Endodermal cell (in vitro differentiated cells): Measurements from ENCODE around the gene SDK2. TPM values are rescaled to one million over a fixed set of nuclear protein-coding genes. Genes with fewer than 3 reads are reported as not detected.

Source experiments
- DNase-seq: peaks from one replicate; pipeline ENCODE4 v3.0.0-alpha.2; 2017
- H3K27ac ChIP-seq: 2 replicates; pipeline ENCODE4 v1.5.1; 2013; ENCODE audit warnings: mild to moderate bottlenecking, low read depth, low read length, moderate library complexity
- H3K27me3 ChIP-seq: 2 replicates; pipeline ENCODE4 v1.6.1; 2013; ENCODE audit warnings: mild to moderate bottlenecking, low read length, moderate library complexity; ENCODE audit not compliant: insufficient read depth, control insufficient read depth, poor library complexity, severe bottlenecking
- H3K36me3 ChIP-seq: 2 replicates; pipeline ENCODE4 v1.7.0; 2013; ENCODE audit warnings: mild to moderate bottlenecking, low read length, moderate library complexity; ENCODE audit not compliant: control insufficient read depth, insufficient read depth
- H3K4me1 ChIP-seq: one replicate; pipeline ENCODE4 v1.7.0; 2013; ENCODE audit warnings: low read length; ENCODE audit not compliant: control insufficient read depth, insufficient read depth
- H3K4me3 ChIP-seq: 2 replicates; pipeline ENCODE4 v1.5.1; 2013; ENCODE audit warnings: mild to moderate bottlenecking, low read length, moderate library complexity
- H3K9ac ChIP-seq: 2 replicates; pipeline ENCODE4 v1.6.1; 2013; ENCODE audit warnings: mild to moderate bottlenecking, low read length, moderate library complexity; ENCODE audit not compliant: poor library complexity, severe bottlenecking; ENCODE audit errors: extremely low read depth
- H3K9me3 ChIP-seq: 2 replicates; pipeline ENCODE4 v1.6.1; 2013; ENCODE audit warnings: mild to moderate bottlenecking, low read length, moderate library complexity; ENCODE audit not compliant: control insufficient read depth
- H3K27ac Mint-ChIP-seq: 2 replicates; pipeline ENCODE4 v1.8.0; 2020; ENCODE audit warnings: mixed read lengths
- H3K27me3 Mint-ChIP-seq: 2 replicates; pipeline ENCODE4 v1.8.0; 2021; ENCODE audit warnings: mild to moderate bottlenecking, mixed read lengths; ENCODE audit not compliant: insufficient read depth
- H3K36me3 Mint-ChIP-seq: 2 replicates; pipeline ENCODE4 v1.8.0; 2020; ENCODE audit warnings: low read depth, mixed read lengths
- H3K4me1 Mint-ChIP-seq: 2 replicates; pipeline ENCODE4 v1.8.0; 2020; ENCODE audit warnings: mixed read lengths
- H3K4me3 Mint-ChIP-seq: 2 replicates; pipeline ENCODE4 v1.8.0; 2020; ENCODE audit warnings: mild to moderate bottlenecking, moderate library complexity, mixed read lengths
- H3K9me3 Mint-ChIP-seq: 2 replicates; pipeline ENCODE4 v1.8.0; 2020; ENCODE audit warnings: mild to moderate bottlenecking, mixed read lengths
- WGBS, 2 experiments: methylation state at CpG; one replicate each; pipeline versions ENCODE4 v1.1.5 to v1.1.7; 2013; ENCODE audit warnings: missing lambda C conversion rate in 2 of 2, mixed read lengths in 1 of 2; ENCODE audit not compliant: insufficient coverage in 1 of 2, insufficient read length in 1 of 2; 5-methylcytosine and 5-hydroxymethylcytosine counted together
- total RNA-seq, 2 donors: library from RNA; stranded (reverse); fragmentation: NEBNext Ultra II Directional in 1 of 2; extraction: Animal tissue kit (Norgen Biotek cat#: 25700) in 1 of 2; gene quantifications; 2 replicates in 1 of 2; 3 replicates in 1 of 2; pipeline ENCODE4 v1.2.1, GENCODE V29; 2021
- TF ChIP-seq, protein P1 (sequence below): fragments of 200-600 bp; sonication (generic); conservative IDR thresholded peaks from 2 replicates; pipeline ENCODE4 v1.5.0; 2021; ENCODE audit warnings: antibody characterized with exemption, mild to moderate bottlenecking

Gene SDK2
- total RNA-seq, 2 donors from 2014 or later: 5.9 to 7.0 TPM

DNA sequence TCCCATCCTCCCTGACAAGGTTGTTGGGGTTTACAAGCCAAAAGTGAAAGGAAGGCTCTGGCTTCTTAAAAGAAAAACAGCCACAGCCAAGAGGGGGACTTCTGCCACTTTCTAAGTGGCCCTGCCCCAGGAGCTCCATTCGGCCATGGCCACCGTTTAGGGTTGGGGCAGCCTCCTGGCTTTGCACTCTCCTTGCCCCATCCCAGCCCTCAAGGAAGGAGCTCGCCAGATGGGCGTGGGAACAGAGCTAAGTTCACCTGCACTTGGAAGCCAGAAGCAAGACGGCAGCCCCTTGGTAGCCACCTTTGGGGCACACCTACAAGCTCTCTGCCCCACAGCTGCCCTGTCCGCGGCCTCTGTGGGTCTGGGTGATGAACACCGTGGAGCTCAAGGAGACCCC lies 210.1 kb downstream of the SDK2 start:
- H3K4me1 ChIP-seq: peaks cover 3% of the 10 kb centered on the region
- H3K36me3 ChIP-seq: no peaks in the 10 kb centered on the region
- no peak overlapping the region for H3K4me3 Mint-ChIP-seq
- no peaks in the 10 kb centered on the region for H3K27me3 ChIP-seq
- WGBS, 2 experiments: 93 to 94% methylated on average over 6 to 8 of the region's 8 CpGs
- TF ChIP-seq, protein P1, sequence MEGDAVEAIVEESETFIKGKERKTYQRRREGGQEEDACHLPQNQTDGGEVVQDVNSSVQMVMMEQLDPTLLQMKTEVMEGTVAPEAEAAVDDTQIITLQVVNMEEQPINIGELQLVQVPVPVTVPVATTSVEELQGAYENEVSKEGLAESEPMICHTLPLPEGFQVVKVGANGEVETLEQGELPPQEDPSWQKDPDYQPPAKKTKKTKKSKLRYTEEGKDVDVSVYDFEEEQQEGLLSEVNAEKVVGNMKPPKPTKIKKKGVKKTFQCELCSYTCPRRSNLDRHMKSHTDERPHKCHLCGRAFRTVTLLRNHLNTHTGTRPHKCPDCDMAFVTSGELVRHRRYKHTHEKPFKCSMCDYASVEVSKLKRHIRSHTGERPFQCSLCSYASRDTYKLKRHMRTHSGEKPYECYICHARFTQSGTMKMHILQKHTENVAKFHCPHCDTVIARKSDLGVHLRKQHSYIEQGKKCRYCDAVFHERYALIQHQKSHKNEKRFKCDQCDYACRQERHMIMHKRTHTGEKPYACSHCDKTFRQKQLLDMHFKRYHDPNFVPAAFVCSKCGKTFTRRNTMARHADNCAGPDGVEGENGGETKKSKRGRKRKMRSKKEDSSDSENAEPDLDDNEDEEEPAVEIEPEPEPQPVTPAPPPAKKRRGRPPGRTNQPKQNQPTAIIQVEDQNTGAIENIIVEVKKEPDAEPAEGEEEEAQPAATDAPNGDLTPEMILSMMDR: no peak
- no peaks in the 10 kb centered on the region for H3K9me3 Mint-ChIP-seq
- H3K9ac ChIP-seq: no peak overlapping the region
- no peak for DNase-seq
- peaks cover 15% of the 10 kb centered on the region for H3K4me1 Mint-ChIP-seq
- H3K27me3 Mint-ChIP-seq: no peaks in the 10 kb centered on the region
- no peaks in the 10 kb centered on the region for H3K9me3 ChIP-seq
- H3K36me3 Mint-ChIP-seq: no peaks in the 10 kb centered on the region
- H3K27ac Mint-ChIP-seq: no peak overlapping the region
- no peak overlapping the region for H3K4me3 ChIP-seq
- H3K27ac ChIP-seq: no peak overlapping the region

DNA sequence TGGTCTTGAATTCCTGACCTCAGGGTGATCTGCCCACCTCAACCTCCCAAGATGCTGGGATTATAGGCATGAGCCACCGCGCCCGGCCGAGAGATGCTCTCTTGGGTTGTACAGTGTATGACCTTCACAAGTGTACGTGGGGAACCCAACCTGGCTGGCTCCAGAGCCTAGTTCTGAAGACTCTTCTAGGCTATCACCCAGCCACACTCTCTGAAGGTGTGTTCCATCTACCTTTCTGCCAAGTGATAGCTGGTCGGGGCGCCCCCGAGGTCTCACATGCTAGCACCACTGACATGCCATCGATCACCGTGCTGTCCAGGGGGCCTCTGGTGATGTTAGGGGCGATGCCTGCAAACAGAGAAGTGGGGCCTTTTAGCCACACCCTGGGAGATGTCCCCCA lies 210.7 kb downstream of the SDK2 start:
- no peak for DNase-seq
- TF ChIP-seq, protein P1: no peak
- no peaks in the 10 kb centered on the region for H3K9me3 Mint-ChIP-seq
- no peak overlapping the region for H3K27ac ChIP-seq
- no peaks in the 10 kb centered on the region for H3K9me3 ChIP-seq
- 97 to 100% methylated on average over 5 to 11 of the region's 11 CpGs for WGBS, 2 experiments
- no peaks in the 10 kb centered on the region for H3K27me3 Mint-ChIP-seq
- no peak overlapping the region for H3K4me3 Mint-ChIP-seq
- no peak overlapping the region for H3K4me3 ChIP-seq
- peaks cover 15% of the 10 kb centered on the region for H3K4me1 Mint-ChIP-seq
- no peaks in the 10 kb centered on the region for H3K27me3 ChIP-seq
- H3K27ac Mint-ChIP-seq: no peak overlapping the region
- H3K4me1 ChIP-seq: peaks cover 3% of the 10 kb centered on the region
- H3K36me3 Mint-ChIP-seq: no peaks in the 10 kb centered on the region
- H3K36me3 ChIP-seq: no peaks in the 10 kb centered on the region
- no peak overlapping the region for H3K9ac ChIP-seq

DNA sequence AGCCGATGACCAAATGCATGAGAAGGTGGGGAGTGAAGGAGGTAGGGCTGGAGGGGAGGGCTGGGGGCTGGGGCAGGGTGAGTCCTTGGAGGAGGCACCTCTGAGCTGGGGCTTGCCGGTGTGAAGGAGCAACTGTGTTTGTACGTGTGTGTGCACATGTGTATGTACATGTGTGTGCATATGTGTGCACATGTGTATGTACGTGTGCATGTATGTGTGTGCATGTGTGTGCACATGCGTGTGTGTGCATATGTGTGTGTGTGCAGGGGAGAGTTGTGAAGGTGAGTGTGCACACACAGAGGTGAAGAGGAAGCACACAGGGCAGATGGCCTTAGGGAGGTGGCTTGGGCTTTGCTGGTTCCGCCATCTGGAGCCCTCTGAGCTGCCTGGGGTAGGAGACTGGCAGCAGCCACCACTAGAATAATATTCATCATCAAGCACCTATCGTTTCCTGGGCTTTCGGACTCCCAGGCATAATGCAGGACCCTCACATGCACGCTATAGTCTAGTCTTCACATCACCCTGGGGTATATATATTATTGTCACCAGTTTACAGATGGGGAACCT lies 211.5 kb downstream of the SDK2 start:
- H3K27ac Mint-ChIP-seq: no peak overlapping the region
- H3K27me3 Mint-ChIP-seq: no peaks in the 10 kb centered on the region
- DNase-seq: no peak
- H3K36me3 ChIP-seq: no peaks in the 10 kb centered on the region
- H3K27me3 ChIP-seq: no peaks in the 10 kb centered on the region
- peaks cover 15% of the 10 kb centered on the region for H3K4me1 Mint-ChIP-seq
- no peak overlapping the region for H3K27ac ChIP-seq
- no peaks in the 10 kb centered on the region for H3K9me3 ChIP-seq
- H3K4me3 ChIP-seq: no peak overlapping the region
- no peak overlapping the region for H3K9ac ChIP-seq
- H3K36me3 Mint-ChIP-seq: no peaks in the 10 kb centered on the region
- 91% methylated on average over 7 to 9 of the region's 9 CpGs for WGBS, 2 experiments
- TF ChIP-seq, protein P1: no peak
- H3K4me3 Mint-ChIP-seq: no peak overlapping the region
- peaks cover 3% of the 10 kb centered on the region for H3K4me1 ChIP-seq
- no peaks in the 10 kb centered on the region for H3K9me3 Mint-ChIP-seq
